ENCODE data around the gene GOLT1B. TPM values are rescaled to one million over a fixed set of nuclear protein-coding genes. Genes with fewer than 3 reads are reported as not detected.

The GOLT1B gene
- total RNA-seq, 1 experiment from 2014 or later = 45.9 TPM

DNA sequence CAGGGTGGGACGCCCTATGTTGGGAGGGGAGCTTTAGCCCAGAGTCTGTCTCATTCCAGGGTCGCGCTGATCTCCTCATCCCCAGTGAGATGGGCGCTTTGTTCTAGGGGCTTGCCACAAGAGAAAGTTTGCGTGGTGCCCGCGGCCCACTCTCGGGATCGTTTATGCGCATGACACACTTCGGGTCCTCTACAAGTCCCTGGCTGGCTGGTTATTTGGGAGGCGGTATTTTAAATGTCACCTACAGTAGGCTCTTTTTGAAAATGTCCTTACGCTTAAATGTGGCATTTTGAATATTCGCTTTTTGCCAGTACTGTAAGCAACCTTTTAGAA is 541 bp downstream of the GOLT1B start:
- Histone ChIP-seq H3K9me3 (replicated peaks) (no peaks in the 10 kb centered on the region), H3K4me3 (peak overlapping the region; percentile 86), H3K27me3 (no peaks in the 10 kb centered on the region), H3K4me1 (peaks cover 8% of the 10 kb centered on the region; the same call in 1 of the 2 replicates), H3K36me3 (no peaks in the 10 kb centered on the region), H3K27ac (peak overlapping the region; percentile 66)
- DNase-seq = no peak

DNA sequence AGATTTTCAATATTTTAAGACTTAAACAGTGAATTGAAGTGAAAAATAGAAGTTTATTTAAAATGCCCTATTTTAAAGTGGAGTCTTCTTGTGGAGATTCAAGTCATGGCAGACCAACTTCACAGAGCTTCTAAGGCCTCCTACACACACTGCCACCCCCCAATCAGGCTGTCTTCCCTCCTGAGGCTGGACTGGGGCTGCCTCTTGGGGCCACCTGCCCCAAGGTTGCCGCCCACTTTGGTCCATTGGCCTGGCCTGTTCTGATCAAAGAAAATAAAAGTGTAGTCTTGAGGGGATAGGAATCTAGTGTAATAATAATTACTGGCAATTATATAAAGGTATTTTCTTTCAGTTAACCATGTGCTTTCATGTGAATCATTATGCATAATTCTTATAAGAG is 1.3 kb downstream of the GOLT1B start:
- H3K4me3 ChIP-seq = peak overlapping the region; percentile 86
- no peaks in the 10 kb centered on the region for H3K27me3 ChIP-seq
- peaks cover 8% of the 10 kb centered on the region; the same call in 1 of the 2 replicates for H3K4me1 ChIP-seq
- H3K27ac ChIP-seq = no peak overlapping the region
- no peaks in the 10 kb centered on the region for H3K9me3 ChIP-seq (replicated peaks)
- no peaks in the 10 kb centered on the region for H3K36me3 ChIP-seq
- DNase-seq = no peak

DNA sequence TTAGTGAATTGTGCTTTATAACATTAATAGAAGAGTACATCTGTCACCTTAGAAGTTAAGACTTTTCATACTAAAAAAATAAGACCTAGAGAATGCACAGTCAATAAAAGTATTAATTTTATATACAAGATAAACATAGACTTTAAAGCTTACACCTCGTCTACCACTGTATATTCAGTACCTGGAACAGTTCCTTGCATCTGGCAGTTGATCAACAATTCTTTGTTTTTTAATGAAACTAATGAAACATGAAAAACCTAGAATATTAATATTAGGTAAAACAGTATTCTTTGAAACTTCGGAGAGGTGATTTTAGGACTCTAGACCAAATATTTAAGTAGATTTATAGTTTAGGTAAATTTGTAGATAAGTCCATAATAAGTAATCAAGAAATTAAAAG is 4.3 kb downstream of the GOLT1B start:
- DNase-seq = no peak
- H3K4me3 ChIP-seq = no peak overlapping the region
- no peaks in the 10 kb centered on the region for H3K4me1 ChIP-seq
- H3K36me3 ChIP-seq = peaks cover 6% of the 10 kb centered on the region; the same call in 1 of the 2 replicates
- no peaks in the 10 kb centered on the region for H3K9me3 ChIP-seq (replicated peaks)
- no peak overlapping the region for H3K27ac ChIP-seq
- H3K27me3 ChIP-seq = no peaks in the 10 kb centered on the region

DNA sequence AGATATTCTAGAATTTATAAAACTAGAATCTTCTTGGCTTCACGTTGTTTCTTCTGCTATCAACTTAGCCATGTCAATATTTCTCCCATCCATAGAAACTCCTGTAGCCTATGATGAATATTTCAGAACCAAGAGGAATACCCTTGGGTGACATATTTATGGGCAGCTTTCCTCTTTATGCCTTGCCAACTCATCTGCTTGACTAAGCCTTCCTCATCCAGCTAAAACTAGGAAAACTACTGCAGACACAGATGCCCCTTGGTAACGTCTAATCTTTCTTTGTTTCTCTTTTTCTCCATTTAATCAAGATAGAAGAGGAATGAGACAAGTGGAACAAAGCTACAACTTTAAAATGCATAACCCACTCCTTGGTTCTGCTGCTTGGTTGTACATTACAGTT is 6.3 kb downstream of the GOLT1B start:
- Histone ChIP-seq H3K27ac (no peak overlapping the region), H3K9me3 (replicated peaks) (no peaks in the 10 kb centered on the region), H3K36me3 (peaks cover 10% of the 10 kb centered on the region), H3K27me3 (no peaks in the 10 kb centered on the region), H3K4me3 (no peak overlapping the region), H3K4me1 (no peaks in the 10 kb centered on the region)
- DNase-seq = no peak

DNA sequence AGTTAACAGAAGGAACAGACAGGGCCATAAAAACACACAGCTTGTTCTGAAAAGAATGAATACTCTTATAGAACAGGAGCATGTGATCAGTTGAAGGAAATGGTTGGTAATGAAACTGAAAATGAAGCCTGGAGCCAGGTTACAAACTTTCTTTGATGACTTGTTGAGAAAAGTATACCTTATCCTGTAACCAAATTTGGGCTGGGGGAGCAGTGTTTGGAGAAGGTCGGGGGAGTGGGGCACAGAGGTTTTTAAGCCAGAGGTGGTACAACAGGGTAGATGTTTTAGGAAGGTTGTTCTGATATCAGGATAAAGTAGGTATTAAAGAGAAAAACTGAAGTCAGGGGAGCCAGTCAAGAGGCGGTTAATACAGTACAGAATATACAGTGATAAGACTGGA is 8.2 kb downstream of the GOLT1B start:
- H3K4me3 ChIP-seq = no peak overlapping the region
- no peaks in the 10 kb centered on the region for H3K27me3 ChIP-seq
- no peaks in the 10 kb centered on the region for H3K4me1 ChIP-seq
- H3K36me3 ChIP-seq = peaks cover 14% of the 10 kb centered on the region
- H3K27ac ChIP-seq = no peak overlapping the region
- no peaks in the 10 kb centered on the region for H3K9me3 ChIP-seq (replicated peaks)
- DNase-seq = no peak

DNA sequence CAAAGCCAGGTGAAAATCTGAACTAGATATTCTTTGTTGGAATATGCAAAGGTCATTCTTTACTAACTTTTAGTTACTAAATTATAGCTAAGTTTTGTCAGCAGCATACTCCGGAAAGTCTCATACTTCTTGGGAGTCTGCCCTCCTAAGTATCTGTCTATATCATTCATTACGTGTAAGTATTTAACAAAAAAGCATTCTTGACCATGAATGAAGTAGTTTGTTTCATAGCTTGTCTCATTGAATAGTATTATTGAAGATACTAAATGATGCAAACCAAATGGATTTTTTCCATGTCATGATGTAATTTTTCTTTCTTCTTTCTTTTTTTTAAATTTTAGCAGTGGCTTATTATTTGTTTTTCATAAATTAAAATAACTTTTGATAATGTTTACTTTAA is 14.7 kb downstream of the GOLT1B start:
- DNase-seq = no peak
- Histone ChIP-seq H3K27ac (no peak overlapping the region), H3K4me1 (peaks cover 8% of the 10 kb centered on the region), H3K4me3 (no peak overlapping the region), H3K36me3 (peaks cover 27% of the 10 kb centered on the region), H3K9me3 (replicated peaks) (no peaks in the 10 kb centered on the region), H3K27me3 (no peaks in the 10 kb centered on the region)

DNA sequence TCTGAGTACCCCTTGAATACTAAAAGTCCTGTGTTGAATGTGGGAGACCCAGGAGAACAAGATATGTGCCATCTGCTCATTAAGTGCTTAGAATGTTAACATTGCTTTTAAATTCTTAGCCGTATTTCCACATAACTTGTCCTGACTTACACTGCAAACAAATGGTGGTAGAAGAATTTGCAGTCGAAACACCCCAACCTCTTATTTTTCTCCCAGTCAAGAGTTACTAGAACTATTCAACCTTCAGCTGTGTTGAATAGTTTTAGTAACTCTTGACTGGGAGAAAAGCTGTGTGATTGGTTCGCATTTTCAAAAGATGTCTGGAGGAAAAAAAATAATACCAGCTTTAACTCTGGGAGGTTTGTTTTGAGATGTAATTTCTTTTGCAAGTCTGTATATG is 16.9 kb downstream of the GOLT1B start:
- peaks cover 23% of the 10 kb centered on the region for H3K36me3 ChIP-seq
- H3K27me3 ChIP-seq = no peaks in the 10 kb centered on the region
- H3K4me3 ChIP-seq = no peak overlapping the region
- DNase-seq = no peak
- no peaks in the 10 kb centered on the region for H3K9me3 ChIP-seq (replicated peaks)
- no peak overlapping the region for H3K27ac ChIP-seq
- peaks cover 8% of the 10 kb centered on the region for H3K4me1 ChIP-seq

DNA sequence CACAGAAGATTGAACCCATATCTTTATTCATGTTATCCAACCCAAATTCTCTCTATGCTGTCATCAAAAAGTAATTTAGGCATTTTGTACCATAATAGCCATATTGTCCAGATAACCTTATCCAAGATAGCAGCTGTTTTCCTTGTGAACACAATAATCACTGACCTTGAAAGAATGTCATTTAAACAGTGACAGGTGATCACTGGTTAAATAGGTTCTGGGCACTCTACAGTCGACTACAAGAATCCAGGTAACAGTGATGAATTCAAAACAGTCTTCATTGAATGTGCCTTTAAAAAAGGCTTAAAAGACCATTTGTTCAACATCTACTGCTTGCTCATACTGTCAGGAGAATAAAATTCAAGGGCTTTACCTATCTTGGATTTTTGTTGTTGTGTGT is 20.0 kb downstream of the GOLT1B start:
- Histone ChIP-seq H3K4me1 (peaks cover 8% of the 10 kb centered on the region), H3K4me3 (no peak overlapping the region), H3K36me3 (peaks cover 3% of the 10 kb centered on the region; the same call in 1 of the 2 replicates), H3K9me3 (replicated peaks) (no peaks in the 10 kb centered on the region), H3K27me3 (no peaks in the 10 kb centered on the region), H3K27ac (no peak overlapping the region)
- peak in 1 of 2 experiments; percentile 52 for DNase-seq

DNA sequence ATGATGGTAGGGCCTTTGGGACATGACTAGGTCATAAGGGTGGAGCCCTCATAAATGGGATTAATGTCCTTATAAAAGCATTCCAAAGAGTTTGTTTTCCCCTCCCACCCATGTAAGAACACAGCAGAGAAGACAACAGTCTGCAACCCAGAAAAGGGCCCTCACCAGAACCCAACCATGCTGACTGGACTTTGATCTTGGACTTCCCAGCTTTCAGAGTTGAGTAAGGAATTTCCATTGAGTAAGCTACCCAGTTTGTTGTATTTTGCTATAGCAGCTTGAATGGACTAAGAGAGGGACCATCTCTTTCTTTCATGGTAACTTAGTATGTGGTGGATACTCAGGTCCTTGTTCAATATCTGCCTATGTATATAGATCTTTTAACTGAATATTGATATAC is 21.6 kb downstream of the GOLT1B start:
- Histone ChIP-seq H3K4me1 (peaks cover 8% of the 10 kb centered on the region), H3K27me3 (no peaks in the 10 kb centered on the region), H3K36me3 (no peaks in the 10 kb centered on the region), H3K4me3 (no peak overlapping the region), H3K27ac (no peak overlapping the region), H3K9me3 (replicated peaks) (no peaks in the 10 kb centered on the region)
- no peak for DNase-seq

DNA sequence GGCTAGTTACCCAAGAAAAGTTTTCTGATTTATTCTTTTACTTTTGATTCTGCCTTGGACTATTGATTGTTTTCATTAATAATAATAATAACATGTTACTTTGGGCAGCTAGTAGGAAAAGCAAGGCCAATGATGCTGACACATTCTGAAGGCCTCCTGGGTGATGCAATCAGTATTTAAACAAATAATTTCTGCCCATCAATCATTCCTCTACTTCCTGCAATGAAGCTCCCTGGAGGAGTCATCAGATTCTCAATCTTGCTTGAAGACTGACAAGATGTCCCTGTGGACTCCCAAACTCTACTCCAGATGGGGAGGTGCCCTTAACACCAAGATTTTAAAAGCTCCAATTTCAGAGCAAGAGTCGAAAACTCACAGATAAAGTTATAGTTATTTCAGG is 24.5 kb downstream of the GOLT1B start, which contains the start of gene SPX:
Gene SPX (plus strand): TSS at position 244 of the 400 bp plus-strand sequence. CDS start 177 bp downstream, outside the sequence.
- Histone ChIP-seq H3K4me3 (peak within 1 kb of the TSS; percentile 65), H3K36me3 (no peaks in the 10 kb centered on the region), H3K27ac (no peak within 1 kb of the TSS), H3K4me1 (peaks cover 4% of the 10 kb centered on the region), H3K27me3 (no peaks in the 10 kb centered on the region), H3K9me3 (replicated peaks) (no peaks in the 10 kb centered on the region)
- DNase-seq = no peak

DNA sequence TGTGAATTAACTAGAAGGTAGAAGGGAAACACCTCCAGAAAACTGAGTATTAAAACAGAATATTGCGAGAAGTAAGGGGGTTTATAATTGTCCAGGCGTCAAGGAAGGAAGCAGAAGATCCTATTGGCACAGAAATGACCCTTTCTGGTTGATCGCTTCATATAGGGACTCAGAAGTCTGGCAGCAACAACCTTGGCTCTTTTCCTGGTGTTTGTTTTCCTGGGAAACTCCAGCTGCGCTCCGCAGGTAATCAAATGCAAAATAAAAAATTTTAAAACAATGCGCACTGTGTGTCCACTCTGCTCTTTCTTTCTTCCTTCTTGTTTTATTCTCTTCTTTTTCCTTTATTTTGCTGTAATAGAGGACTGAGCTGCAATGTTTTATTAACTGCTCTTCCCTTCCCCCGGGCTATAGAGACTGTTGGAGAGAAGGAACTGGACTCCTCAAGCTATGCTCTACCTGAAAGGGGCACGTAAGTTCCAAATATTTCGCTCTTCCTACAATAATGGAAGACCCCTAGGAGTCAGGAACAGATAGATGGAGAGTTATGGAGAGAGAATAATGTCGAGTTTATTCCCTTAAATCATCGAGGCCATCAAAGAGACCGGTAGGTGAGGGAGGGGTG is 25.2 kb downstream of the GOLT1B start:
- Histone ChIP-seq H3K9me3 (replicated peaks) (no peaks in the 10 kb centered on the region), H3K36me3 (no peaks in the 10 kb centered on the region), H3K27ac (no peak overlapping the region), H3K4me3 (peak overlapping the region; percentile 65), H3K4me1 (peaks cover 3% of the 10 kb centered on the region; the same call in 1 of the 2 replicates), H3K27me3 (no peaks in the 10 kb centered on the region)
- no peak for DNase-seq

DNA sequence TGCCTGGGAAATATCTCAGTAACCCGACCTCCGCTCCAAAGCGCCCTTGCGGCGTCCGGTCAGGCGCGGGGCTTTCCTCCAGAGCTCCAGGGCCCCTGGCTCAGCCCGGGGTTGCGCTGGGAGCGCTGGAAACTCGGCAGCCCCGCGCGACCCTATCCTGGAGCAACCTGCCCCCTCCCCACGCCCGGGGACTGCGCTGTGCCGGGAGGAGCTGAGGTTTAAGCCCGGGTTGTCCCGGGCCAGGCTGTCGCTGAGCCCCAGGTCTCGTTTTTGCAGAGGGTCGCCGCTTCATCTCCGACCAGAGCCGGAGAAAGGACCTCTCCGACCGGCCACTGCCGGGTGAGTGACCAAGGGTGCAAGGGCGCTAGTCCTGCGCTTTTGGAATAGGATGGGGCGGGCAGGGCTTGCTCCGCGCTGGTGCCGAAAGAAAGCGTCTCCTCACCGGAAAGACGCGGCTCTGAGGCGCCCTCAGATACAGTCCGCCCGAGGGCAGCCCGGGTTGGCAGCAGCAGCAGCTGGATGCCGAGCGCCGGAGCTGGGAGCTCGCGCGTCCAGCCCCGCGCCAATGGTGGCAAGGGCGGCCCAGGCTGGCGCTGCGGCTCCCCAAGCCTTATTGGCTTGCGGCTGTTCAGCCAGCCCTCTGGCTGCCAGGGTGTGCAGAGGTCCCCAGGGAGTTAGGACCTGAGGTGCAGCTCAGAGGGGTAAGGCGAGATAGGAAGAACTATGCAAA is 26.0 kb downstream of the GOLT1B start:
- Histone ChIP-seq H3K9me3 (replicated peaks) (no peaks in the 10 kb centered on the region), H3K36me3 (no peaks in the 10 kb centered on the region), H3K4me1 (peaks cover 3% of the 10 kb centered on the region; the same call in 1 of the 2 replicates), H3K27ac (no peak overlapping the region; the same call in 1 of the 2 replicates), H3K4me3 (peak overlapping the region; percentile 65), H3K27me3 (no peaks in the 10 kb centered on the region)
- peak; percentile 81 to 83 for DNase-seq

DNA sequence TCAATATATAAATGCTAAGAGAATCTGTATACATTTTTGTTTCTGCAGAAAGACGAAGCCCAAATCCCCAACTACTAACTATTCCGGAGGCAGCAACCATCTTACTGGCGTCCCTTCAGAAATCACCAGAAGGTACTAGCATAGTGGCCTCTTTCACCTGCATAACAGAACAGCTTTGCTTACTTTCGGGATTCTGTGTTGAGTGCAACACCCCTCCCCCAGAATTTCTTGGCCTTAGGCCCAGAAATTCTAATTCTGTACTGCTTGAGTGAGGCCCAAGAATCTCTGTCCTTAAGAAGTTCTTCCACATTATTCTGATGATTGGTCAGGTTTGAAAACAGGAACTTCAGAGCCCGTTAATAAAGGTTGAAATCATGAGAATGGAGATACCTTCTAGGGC is 27.4 kb downstream of the GOLT1B start:
- Histone ChIP-seq H3K27me3 (no peaks in the 10 kb centered on the region), H3K4me1 (peaks cover 3% of the 10 kb centered on the region; the same call in 1 of the 2 replicates), H3K4me3 (no peak overlapping the region), H3K27ac (no peak overlapping the region), H3K36me3 (no peaks in the 10 kb centered on the region), H3K9me3 (replicated peaks) (no peaks in the 10 kb centered on the region)
- no peak for DNase-seq

DNA sequence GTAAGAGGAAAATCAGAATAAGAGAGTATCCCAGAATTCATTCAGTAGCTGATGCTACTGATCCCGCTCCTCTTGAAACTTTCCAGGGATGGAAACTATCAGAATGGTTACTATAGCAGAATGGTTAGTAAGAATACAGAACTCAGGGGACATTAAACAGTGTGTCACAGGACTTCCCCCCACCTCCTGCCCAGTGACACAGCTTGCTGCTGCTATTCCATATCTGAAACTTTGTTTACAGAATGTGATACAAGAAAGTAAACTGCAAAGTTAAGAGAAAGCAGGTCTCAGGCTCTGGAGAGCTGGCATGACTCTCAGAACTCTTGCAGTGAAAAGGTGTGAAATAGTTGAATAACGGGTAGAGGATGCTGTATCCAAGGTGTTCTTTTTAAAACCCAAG is 27.9 kb downstream of the GOLT1B start:
- no peak for DNase-seq
- H3K27ac ChIP-seq = no peak overlapping the region
- no peaks in the 10 kb centered on the region for H3K9me3 ChIP-seq (replicated peaks)
- H3K27me3 ChIP-seq = no peaks in the 10 kb centered on the region
- no peak overlapping the region for H3K4me3 ChIP-seq
- H3K36me3 ChIP-seq = no peaks in the 10 kb centered on the region
- H3K4me1 ChIP-seq = peaks cover 3% of the 10 kb centered on the region; the same call in 1 of the 2 replicates

DNA sequence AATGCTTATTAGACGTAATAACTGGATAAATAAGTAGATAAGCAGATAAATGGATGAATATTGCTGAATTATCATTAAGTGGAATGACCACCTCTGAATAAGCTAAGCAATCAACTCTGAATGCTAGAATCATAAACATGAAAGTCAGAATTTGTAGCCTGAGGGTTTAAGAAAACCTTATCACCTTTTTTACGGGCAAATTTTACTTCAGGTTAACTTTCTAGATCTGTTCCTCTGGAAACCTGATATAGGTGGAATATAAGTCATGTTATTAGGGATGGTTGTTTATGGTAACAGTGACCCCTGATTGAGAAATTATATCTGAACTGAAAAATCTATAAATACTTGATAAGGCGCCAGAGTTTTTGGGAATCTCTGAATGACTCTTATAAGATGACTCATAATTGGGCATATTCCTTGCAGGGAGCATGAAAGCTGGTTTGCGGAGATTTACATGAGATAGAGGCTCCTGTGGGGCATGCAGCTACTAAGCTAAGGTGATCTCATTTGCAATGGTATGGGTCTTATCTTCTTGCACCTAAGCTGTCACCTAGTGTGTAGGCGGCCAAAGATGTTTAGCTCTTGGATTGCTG is 36.6 kb downstream of the GOLT1B start:
- Histone ChIP-seq H3K36me3 (no peaks in the 10 kb centered on the region), H3K27me3 (no peaks in the 10 kb centered on the region), H3K27ac (no peak overlapping the region), H3K9me3 (replicated peaks) (no peaks in the 10 kb centered on the region), H3K4me3 (no peak overlapping the region), H3K4me1 (no peaks in the 10 kb centered on the region)
- DNase-seq = no peak
